OCI-LY1 (cell line): ENCODE data around the gene HHIPL1.

ENCODE experiments used
- CTCF ChIP-seq: fragments of 200-600 bp; sonication (generic), shearing (Covaris generic); IDR thresholded peaks from 2 replicates; pipeline ENCODE4 v1.5.1; 2017; ENCODE audit warnings: mild to moderate bottlenecking, antibody characterized with exemption, low read length, moderate library complexity, mixed read lengths
- EZH2 ChIP-seq: fragments of 200-600 bp; sonication (generic), shearing (Covaris generic); IDR thresholded peaks from 2 replicates; pipeline ENCODE4 v1.8.0; 2017; ENCODE audit warnings: borderline replicate concordance, mixed run types, mild to moderate bottlenecking, antibody characterized with exemption, low read length, moderate library complexity, mixed read lengths

- TF ChIP-seq CTCF (no peak), EZH2 (no peak)
Observed at GRCh38 chr14:99720941-99721791, 76.2 kb downstream of the HHIPL1 start.
